WTC11 (cell line): ENCODE measurements around the gene CACNA1E.

Experiments
- ATF1 ChIP-seq: sonication (generic); formaldehyde crosslinking; IDR thresholded peaks from 2 replicates; pipeline ENCODE4 v1.8.1; 2023; ENCODE audit warnings: mild to moderate bottlenecking, moderate library complexity, missing genetic modification reagents
- ATF2 ChIP-seq: sonication (generic); formaldehyde crosslinking; IDR thresholded peaks from 2 replicates; pipeline ENCODE4 v1.8.1; 2022; ENCODE audit warnings: low read depth, missing genetic modification reagents, borderline replicate concordance
- CTCF ChIP-seq: fragments of 200-600 bp; IDR thresholded peaks from 2 replicates; pipeline ENCODE4 v1.8.0; 2022; ENCODE audit warnings: antibody characterized with exemption
- E2F1 ChIP-seq: sonication (generic); formaldehyde crosslinking; IDR thresholded peaks from 2 replicates; pipeline ENCODE4 v1.8.0; 2022; ENCODE audit warnings: mild to moderate bottlenecking, missing genetic modification reagents
- FOXK1 ChIP-seq: sonication (generic); formaldehyde crosslinking; IDR thresholded peaks from 2 replicates; pipeline ENCODE4 v1.8.0; 2022; ENCODE audit warnings: mild to moderate bottlenecking, moderate library complexity, missing genetic modification reagents
- HMGXB4 ChIP-seq: sonication (generic); formaldehyde crosslinking; IDR thresholded peaks from 2 replicates; pipeline ENCODE4 v1.8.1; 2023; ENCODE audit warnings: mild to moderate bottlenecking, moderate library complexity, missing genetic modification reagents
- JUN ChIP-seq: sonication (generic); formaldehyde crosslinking; IDR thresholded peaks from 2 replicates; pipeline ENCODE4 v1.8.0; 2023; ENCODE audit warnings: mild to moderate bottlenecking, missing genetic modification reagents
- NR2C2 ChIP-seq: sonication (generic); formaldehyde crosslinking; IDR thresholded peaks from 2 replicates; pipeline ENCODE4 v1.8.0; 2022; ENCODE audit warnings: mild to moderate bottlenecking, missing genetic modification reagents
- TEAD1 ChIP-seq: sonication (generic); formaldehyde crosslinking; IDR thresholded peaks from 2 replicates; pipeline ENCODE4 v1.8.0; 2022; ENCODE audit warnings: mild to moderate bottlenecking, missing genetic modification reagents
- TP53 ChIP-seq: sonication (generic); formaldehyde crosslinking; IDR thresholded peaks from 2 replicates; pipeline ENCODE4 v1.8.1; 2023; ENCODE audit warnings: mild to moderate bottlenecking, missing genetic modification reagents
- ZBTB21 ChIP-seq: sonication (generic); formaldehyde crosslinking; IDR thresholded peaks from 2 replicates; pipeline ENCODE4 v1.8.1; 2023; ENCODE audit warnings: mild to moderate bottlenecking, missing genetic modification reagents, borderline replicate concordance
- ZNF263 ChIP-seq: sonication (generic); formaldehyde crosslinking; IDR thresholded peaks from 2 replicates; pipeline ENCODE4 v1.8.1; 2022; ENCODE audit warnings: low read depth, mild to moderate bottlenecking, moderate library complexity, missing genetic modification reagents

GRCh38 chr1:181548497-181548896 lies 65.2 kb downstream of the CACNA1E start:
- no peak for TF ChIP-seq CTCF
- TF ChIP-seq NR2C2 (CRISPR knock-in tag), result no peak
- TF ChIP-seq TP53 (CRISPR knock-in tag), result no peak
- TF ChIP-seq HMGXB4, result no peak
- no peak for TF ChIP-seq E2F1 (CRISPR knock-in tag)
- no peak for TF ChIP-seq ATF1 (CRISPR knock-in tag)
- no peak for TF ChIP-seq ZNF263 (CRISPR knock-in tag)
- TF ChIP-seq ZBTB21, result no peak
- no peak for TF ChIP-seq FOXK1 (CRISPR knock-in tag)
- TF ChIP-seq JUN (CRISPR knock-in tag), result no peak
- TF ChIP-seq TEAD1 (CRISPR knock-in tag), result no peak
- TF ChIP-seq ATF2 (CRISPR knock-in tag), result no peak
